Heart left ventricle (tissue), 16 donors: ENCODE results near the gene CD8B2. TPM values are rescaled to one million over a fixed set of nuclear protein-coding genes. Genes with fewer than 3 reads are reported as not detected.
"Not testable (repeated sequence)": the region's sequence is repeated elsewhere in the genome, so short reads cannot be mapped to it uniquely, and the experiment has no call there.

Experiments
- ATAC-seq, 4 donors: fragments of 200-7000 bp; cut with Tn5 transposase; one replicate each; pipeline ENCODE4 v1.9.1; 2020 to 2022; ENCODE audit warnings: moderate library complexity in 4 of 4, mild to moderate bottlenecking in 3 of 4, moderate number of reproducible peaks in 1 of 4
- DNase-seq, 5 donors: peaks; one replicate each; pipeline ENCODE4 v3.0.0-alpha.2; 2020
- H3K27ac ChIP-seq, 12 donors: fragments of 200-600 bp; sonication (generic) in 4 of 12; one replicate each; pipeline versions ENCODE4 v1.5.0 to v1.8.0; 2016 to 2022; ENCODE audit warnings: mild to moderate bottlenecking in 2 of 12
- H3K27me3 ChIP-seq, 9 donors: fragments of 200-600 bp; sonication (generic) in 2 of 9; one replicate each; pipeline versions ENCODE4 v1.5.1 to v1.8.0; 2016 to 2022; ENCODE audit warnings: mild to moderate bottlenecking in 3 of 9
- H3K36me3 ChIP-seq, 9 donors: fragments of 200-600 bp; sonication (generic) in 2 of 9; one replicate each; pipeline versions ENCODE4 v1.5.0 to v1.8.0; 2018 to 2022; ENCODE audit warnings: mild to moderate bottlenecking in 2 of 9
- H3K4me1 ChIP-seq, 12 donors: fragments of 200-600 bp; sonication (generic) in 4 of 12; one replicate each; pipeline versions ENCODE4 v1.5.0 to v1.8.0; 2016 to 2022; ENCODE audit warnings: mild to moderate bottlenecking in 3 of 12
- H3K4me3 ChIP-seq, 12 donors: fragments of 200-600 bp; sonication (generic) in 4 of 12; one replicate each; pipeline versions ENCODE4 v1.5.0 to v1.8.0; 2017 to 2022; ENCODE audit warnings: mild to moderate bottlenecking in 9 of 12, moderate library complexity in 4 of 12
- H3K9me3 ChIP-seq, 12 donors: fragments of 200-600 bp; sonication (generic) in 4 of 12; one replicate each; pipeline versions ENCODE4 v1.5.0 to v1.8.0; 2016 to 2022; ENCODE audit warnings: mild to moderate bottlenecking in 1 of 12
- WGBS, 4 donors: extraction: QIAGEN DNeasy Blood & Tissue Kit in 2 of 4; methylation state at CpG; one replicate each; pipeline versions ENCODE4 v1.1.5 to v1.1.7; 2013 to 2018; 5-methylcytosine and 5-hydroxymethylcytosine counted together
- intact Hi-C, 10 donors: fragments of 100-400 bp; cut with DNase I; formaldehyde crosslinking; loops; one replicate each; pipeline versions ENCODE4 v1.11.1 to v1.14.2; 2022
- long read RNA-seq, 3 donors: library from polyadenylated mRNA; unstranded; transcript quantifications; one replicate each; pipeline ENCODE4 v2.0.0, GENCODE V29; 2020 to 2021
- polyA plus RNA-seq, 2 donors: library from polyadenylated mRNA; stranded (reverse); fragments of 200-250 nt; gene quantifications; one replicate each; pipeline ENCODE4 v1.2.3, GENCODE V29; 2013
- total RNA-seq, 9 donors: library from RNA; depleted of rRNA in 2 of 9; stranded (reverse); fragments of >200 nt in 2 of 9; fragmentation: NEBNext Ultra II Directional in 3 of 9; extraction: Animal tissue kit (Norgen Biotek cat#: 25700) in 3 of 9; gene quantifications; one replicate each; pipeline versions ENCODE4 v1.1.0 to v1.2.4, GENCODE V29; 2016 to 2023
- TF ChIP-seq, protein P1 (sequence below), 12 donors: fragments of 200-600 bp; sonication (generic) in 4 of 12; IDR thresholded peaks; one replicate each; pipeline versions ENCODE4 v1.5.0 to v1.8.0; 2018 to 2022; ENCODE audit warnings: antibody characterized with exemption in 12 of 12, mild to moderate bottlenecking in 5 of 12
- donor health status: ischemic (EF 13 %, LVEDD 7.1; RV severe dilation, severe dysfunction).
- donor health status: healthy with polysubstance abuse.
- donor health status: DM: no; HTN: yes; CAD: no.
- donor health status: DM: no; HTN: no; CAD: no.
- donor health status: ischemic (EF 25% LVEDD 6.9; RV normal size, moderate dysfunction).
- donor health status: ischemic (EF 25% LVEDD 5.7; RV mildly dilated, moderate dysfunction).
- donor health status: healthy.
- donor health status: DM: yes; HTN: yes; CAD: no.
- donor health status: ischemic (EF 35%, LVEDD 5.7; RV mildly dilated, moderate dysfunction).
- donor health status: nonischemic (EF 11% LVEDD 7.7; RV severe dilation, severe dysfunction).
- donor health status: DM: yes; HTN: yes; CAD: no.
- donor health status: PGD.
- donor health status: ischemic (EF 29% LVEDD 5.4; RV normal size, mild dysfunction).
- donor health status: nonischemic (EF 23%, LVEDD 6.1; RV moderate dilation, normal function).

Gene CD8B2
- total RNA-seq (under 1 TPM in 1 of 9 donors, not detected in 8; 0.21 TPM), polyA plus RNA-seq (not detected)
- long read RNA-seq, donor 1: 0 reads
- long read RNA-seq, donor 2: 0 reads
- long read RNA-seq, donor 3: 0 reads

DNA sequence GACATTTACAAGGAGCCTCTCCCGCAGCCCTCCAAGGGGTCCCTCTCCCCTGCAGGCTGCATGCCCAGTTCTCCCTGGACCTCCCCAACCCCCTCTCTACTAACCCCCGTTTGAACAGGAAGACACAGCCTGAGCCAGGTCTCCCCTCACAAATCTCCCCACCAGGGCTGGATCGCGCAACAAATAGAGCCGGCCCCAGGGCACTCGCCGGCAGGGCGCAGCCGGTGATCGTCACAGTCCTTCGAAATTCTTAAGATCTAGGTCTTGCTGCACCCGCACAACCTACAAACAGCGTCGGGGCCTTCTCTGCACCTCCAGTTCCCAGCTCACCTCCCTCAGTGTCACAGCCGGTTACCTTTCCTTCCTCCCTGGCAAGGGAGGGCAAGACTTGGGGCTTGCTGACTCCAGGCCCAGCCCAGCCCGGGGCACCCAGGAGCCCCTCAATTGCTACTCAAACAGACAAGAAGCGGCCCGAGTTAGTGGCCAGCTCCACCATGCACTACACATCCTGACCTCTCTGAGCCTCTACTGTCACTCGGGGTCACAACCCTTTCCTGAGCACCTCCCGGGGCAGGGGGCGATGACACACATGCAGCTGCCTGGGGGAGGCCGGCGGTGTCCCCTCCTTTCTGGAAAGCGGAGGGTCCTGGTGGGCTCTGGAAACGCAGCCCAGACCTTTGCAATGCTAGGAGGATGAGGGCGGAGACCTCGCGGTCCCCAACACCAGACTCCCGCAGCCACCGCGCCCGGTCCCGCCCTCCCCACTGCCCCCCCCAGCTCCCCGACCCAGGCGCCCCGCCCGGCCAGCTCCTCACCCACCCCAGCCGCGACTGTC, at the start of gene CD8B2:
Gene CD8B2 (plus strand): TSS at position 814 of the 835 bp plus-strand sequence. CDS start 63 bp downstream, outside the sequence.
- ATAC-seq: not testable (repeated sequence)

DNA sequence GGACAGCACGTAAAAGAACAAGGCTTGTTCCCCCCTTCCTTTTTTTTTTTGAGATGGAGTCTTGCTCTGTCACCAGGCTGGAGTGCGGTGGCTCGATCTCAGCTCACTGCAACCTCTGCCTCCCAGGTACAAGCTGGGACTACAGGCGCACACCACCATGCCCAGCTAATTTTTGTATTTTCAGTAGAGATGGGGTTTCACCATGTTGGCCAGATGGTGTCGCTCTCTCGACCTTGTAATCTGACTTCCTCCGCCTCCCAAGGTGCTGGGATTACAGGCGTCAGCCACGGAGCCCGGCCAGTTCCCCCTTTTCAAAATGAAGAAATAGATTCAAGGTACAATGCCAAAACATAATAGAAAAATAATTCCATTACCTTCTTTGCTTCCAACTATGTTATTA, 25.3 kb upstream of the CD8B2 start:
- not testable (repeated sequence) for H3K27ac ChIP-seq, H3K27me3 ChIP-seq, DNase-seq, H3K4me1 ChIP-seq, H3K9me3 ChIP-seq, ATAC-seq, H3K4me3 ChIP-seq, H3K36me3 ChIP-seq
- intact Hi-C loops: loop anchor here in 1 of 10 donors (10.0 kb wide), 1 partner anchor 357 kb away; no protein-coding TSS in a partner anchor
- WGBS, 4 donors: 50 to 80% (median 66%) methylated on average over 4 to 10 of the region's 10 CpGs

More for the DNA sequence above, at the start of gene CD8B2:
- DNase-seq, H3K27ac ChIP-seq, intact Hi-C loops, H3K9me3 ChIP-seq, H3K36me3 ChIP-seq, H3K4me3 ChIP-seq, H3K4me1 ChIP-seq: not testable (repeated sequence)
- peaks cover 0 to 16% (median 6%) of the 10 kb centered on the region in 9 donors for H3K27me3 ChIP-seq
- 10 to 13% (median 11%) methylated on average over 9 to 33 of the region's 39 CpGs; no CpG with 5 or more reads in 1 of the 4 donors for WGBS, 4 donors

DNA sequence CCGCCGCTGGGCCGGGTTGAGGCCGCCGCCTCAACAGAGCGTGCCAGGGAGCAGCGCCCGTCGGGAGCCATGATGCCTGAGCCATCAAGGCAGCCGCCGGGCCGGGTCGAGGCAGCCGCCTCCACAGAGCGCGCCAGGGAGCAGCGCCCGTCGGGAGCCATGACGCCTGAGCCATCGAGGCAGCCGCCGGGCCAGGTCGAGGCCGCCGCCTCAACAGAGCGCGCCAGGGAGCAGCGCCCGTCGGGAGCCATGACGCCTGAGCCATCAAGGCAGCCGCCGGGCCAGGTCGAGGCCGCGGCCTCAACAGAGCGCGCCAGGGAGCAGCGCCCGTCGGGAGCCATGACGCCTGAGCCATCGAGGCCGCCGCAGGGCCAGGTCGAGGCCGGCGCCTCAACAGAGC, 19.6 kb upstream of the CD8B2 start:
- not testable (repeated sequence) for DNase-seq, H3K27me3 ChIP-seq, ATAC-seq, H3K4me3 ChIP-seq, H3K27ac ChIP-seq, H3K9me3 ChIP-seq, H3K36me3 ChIP-seq, H3K4me1 ChIP-seq
- intact Hi-C loops: loop anchor here in 1 of 10 donors (10.0 kb wide), 1 partner anchor 363 kb away; no protein-coding TSS in a partner anchor
- WGBS, 4 donors: 94 to 97% (median 95%) methylated on average over 43 to 49 of the region's 49 CpGs

DNA sequence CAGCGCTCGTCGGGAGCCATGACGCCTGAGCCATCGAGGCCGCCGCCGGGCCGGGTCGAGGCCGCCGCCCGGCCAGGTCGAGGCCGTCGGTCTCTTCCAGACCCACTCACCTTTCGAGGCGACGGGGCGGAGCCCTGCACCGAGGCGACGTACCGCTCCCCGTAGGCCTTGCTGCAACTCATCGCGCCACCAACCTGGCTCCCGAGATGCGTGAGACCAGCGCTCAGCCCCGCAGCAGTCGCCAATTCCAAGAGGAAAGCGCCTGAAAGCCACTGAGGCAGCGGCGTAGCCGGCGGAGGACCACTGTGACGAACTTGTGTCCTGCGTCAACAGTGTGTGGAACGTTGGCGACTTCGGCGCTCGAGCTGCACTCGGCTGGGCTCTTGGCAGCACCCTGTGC, 19.1 kb upstream of the CD8B2 start, which contains the start of gene RGPD3:
Gene RGPD3 (minus strand): TSS at position 307 of the 400 bp plus-strand sequence. CDS start 125 bp downstream, at position 182.
- H3K4me3 ChIP-seq, H3K27ac ChIP-seq, H3K36me3 ChIP-seq, H3K4me1 ChIP-seq, ATAC-seq, H3K27me3 ChIP-seq, H3K9me3 ChIP-seq, DNase-seq: not testable (repeated sequence)
- intact Hi-C loops: loop anchor here in 1 of 10 donors (10.0 kb wide), 1 partner anchor 363 kb away; no protein-coding TSS in a partner anchor
- WGBS, 4 donors: 91 to 98% (median 96%) methylated on average over 31 to 45 of the region's 45 CpGs

DNA sequence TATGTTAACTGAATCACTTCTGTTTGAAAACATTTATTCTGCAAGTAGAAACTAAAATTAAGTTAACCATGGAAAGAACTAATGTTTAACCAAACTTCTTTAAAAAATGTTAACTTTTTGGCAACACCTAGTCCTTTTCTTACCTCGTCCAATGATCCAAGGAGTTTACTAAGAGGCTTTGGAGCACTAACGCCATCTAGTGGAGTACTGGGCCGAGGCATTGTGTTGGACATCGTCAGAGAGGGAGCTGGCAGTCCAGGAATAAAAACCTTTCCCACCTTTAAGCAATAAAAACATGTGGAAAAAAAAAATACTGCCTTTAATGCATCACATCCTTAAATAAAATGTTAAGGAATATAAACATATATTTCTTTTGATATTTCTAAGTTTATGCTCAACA, 16.5 kb upstream of the CD8B2 start:
- H3K4me3 ChIP-seq, H3K27ac ChIP-seq, H3K4me1 ChIP-seq, H3K27me3 ChIP-seq, H3K36me3 ChIP-seq, H3K9me3 ChIP-seq: not testable (repeated sequence)
- peak in 2 of 4 donors; percentile 41 to 74 for ATAC-seq
- intact Hi-C loops: loop anchor here in 1 of 10 donors (10.0 kb wide), 1 partner anchor 366 kb away; no protein-coding TSS in a partner anchor
- DNase-seq: peak in 3 of 5 donors; percentile 25 to 51 (median 37)
- TF ChIP-seq, protein P1, sequence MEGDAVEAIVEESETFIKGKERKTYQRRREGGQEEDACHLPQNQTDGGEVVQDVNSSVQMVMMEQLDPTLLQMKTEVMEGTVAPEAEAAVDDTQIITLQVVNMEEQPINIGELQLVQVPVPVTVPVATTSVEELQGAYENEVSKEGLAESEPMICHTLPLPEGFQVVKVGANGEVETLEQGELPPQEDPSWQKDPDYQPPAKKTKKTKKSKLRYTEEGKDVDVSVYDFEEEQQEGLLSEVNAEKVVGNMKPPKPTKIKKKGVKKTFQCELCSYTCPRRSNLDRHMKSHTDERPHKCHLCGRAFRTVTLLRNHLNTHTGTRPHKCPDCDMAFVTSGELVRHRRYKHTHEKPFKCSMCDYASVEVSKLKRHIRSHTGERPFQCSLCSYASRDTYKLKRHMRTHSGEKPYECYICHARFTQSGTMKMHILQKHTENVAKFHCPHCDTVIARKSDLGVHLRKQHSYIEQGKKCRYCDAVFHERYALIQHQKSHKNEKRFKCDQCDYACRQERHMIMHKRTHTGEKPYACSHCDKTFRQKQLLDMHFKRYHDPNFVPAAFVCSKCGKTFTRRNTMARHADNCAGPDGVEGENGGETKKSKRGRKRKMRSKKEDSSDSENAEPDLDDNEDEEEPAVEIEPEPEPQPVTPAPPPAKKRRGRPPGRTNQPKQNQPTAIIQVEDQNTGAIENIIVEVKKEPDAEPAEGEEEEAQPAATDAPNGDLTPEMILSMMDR (IDR thresholded peaks at IDR 0.05): peak; percentile 20 to 52 (median 38)
- WGBS, 4 donors: 0 to 2% (median 1%) methylated on average over 4 of the region's 4 CpGs

DNA sequence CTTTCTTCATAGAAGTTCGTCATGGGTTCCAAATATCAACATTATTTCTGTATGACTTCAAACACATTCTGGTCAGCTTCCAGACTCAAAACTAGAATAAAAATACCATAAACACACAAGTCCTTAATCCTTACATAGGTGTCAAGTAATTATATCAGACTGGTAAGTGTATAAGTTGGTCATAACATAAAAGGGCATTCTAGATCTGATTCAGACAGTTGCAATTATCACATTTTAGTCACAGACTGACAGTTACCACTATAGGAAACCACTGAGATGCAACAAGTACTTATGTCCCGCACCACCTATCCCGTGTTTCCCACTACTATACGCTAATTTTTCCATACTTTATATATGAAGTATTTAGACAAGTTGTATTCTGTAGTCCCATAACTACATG, 9.5 kb upstream of the CD8B2 start:
- H3K4me1 ChIP-seq, ATAC-seq: not testable (repeated sequence)

DNA sequence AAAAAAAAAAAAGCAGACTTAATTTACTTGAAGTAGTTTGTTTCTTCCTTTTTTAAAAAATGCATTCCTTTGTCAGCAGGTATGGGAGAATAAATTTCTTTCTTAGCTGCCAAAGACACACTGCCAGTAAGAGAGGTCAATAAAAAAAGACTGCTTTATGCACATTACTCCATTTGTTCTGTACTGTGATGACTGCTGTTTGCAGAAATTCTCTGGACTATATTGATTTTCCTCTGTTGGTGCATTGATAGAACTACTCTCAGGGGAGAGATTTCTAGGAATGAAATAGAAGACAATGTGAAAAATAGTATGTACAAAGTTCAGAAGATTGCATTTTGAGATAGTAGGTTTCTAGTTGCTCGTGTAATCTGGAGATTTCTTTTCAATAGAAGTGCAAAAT, 7.6 kb upstream of the CD8B2 start:
- ATAC-seq, H3K9me3 ChIP-seq, H3K36me3 ChIP-seq, H3K27me3 ChIP-seq, H3K4me1 ChIP-seq, H3K27ac ChIP-seq, DNase-seq, H3K4me3 ChIP-seq: not testable (repeated sequence)
- 50% methylated on average over 1 of the region's 1 CpG; no CpG with 5 or more reads in 3 of the 4 donors for WGBS, 4 donors
- intact Hi-C loops: loop anchor here in 1 of 10 donors (10.0 kb wide), 1 partner anchor 375 kb away; no protein-coding TSS in a partner anchor

More for the DNA sequence above, 9.5 kb upstream of the CD8B2 start:
- H3K9me3 ChIP-seq, DNase-seq, H3K27ac ChIP-seq, H3K4me3 ChIP-seq, H3K27me3 ChIP-seq, H3K36me3 ChIP-seq: not testable (repeated sequence)
- WGBS, 4 donors: 79 to 91% (median 81%) methylated on average over 1 to 3 of the region's 4 CpGs
- intact Hi-C loops: loop anchor here in 1 of 10 donors (10.0 kb wide), 1 partner anchor 373 kb away; no protein-coding TSS in a partner anchor

DNA sequence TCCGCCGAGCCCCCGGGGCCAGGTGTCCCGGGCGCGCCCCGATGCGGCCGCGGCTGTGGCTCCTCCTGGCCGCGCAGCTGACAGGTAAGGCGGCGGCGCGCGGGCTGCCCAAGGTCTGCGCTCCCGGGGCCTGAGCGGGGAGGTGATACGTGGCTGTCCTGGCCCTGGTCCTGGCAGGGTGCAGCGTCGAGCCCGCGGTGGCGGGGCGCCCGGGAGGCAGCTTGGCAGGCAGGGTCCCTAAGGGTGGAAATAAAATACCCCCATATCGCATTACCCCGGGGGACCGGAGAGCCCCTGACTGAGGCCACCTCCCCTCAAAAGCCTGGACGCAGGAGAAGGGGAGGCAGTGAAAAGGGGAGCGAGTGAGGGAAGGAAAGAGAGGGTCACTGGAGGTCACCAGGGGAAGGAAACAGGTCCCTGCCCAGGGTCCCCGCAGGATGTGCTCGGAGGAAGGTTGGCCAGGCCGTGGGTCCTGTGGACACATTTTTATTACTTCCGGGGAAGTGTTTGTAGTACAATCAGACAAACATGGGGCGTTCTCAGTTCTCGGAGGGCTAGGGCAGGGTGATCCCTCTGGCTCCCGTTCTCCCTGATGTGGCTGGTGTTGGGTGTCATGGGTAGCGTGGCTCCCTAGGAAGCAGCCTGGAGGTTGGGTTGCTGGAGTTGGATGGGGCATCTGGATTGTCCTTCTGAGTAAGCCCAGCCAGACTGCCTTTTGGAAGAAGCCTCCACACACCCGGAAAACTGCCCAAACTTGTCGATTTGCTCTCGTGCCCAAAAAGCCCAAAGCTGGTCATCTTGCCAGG, 425 bp downstream of the CD8B2 start:
- DNase-seq, H3K27ac ChIP-seq, H3K4me3 ChIP-seq, intact Hi-C loops, H3K36me3 ChIP-seq, H3K4me1 ChIP-seq, H3K9me3 ChIP-seq: not testable (repeated sequence)
- 20 to 37% (median 30%) methylated on average over 24 to 44 of the region's 44 CpGs for whole genome bisulfite sequencing, 4 donors
- peak in 1 of 4 donors; percentile 16 for ATAC-seq
- H3K27me3 ChIP-seq: peaks cover 0 to 16% (median 6%) of the 10 kb centered on the region in 9 donors

DNA sequence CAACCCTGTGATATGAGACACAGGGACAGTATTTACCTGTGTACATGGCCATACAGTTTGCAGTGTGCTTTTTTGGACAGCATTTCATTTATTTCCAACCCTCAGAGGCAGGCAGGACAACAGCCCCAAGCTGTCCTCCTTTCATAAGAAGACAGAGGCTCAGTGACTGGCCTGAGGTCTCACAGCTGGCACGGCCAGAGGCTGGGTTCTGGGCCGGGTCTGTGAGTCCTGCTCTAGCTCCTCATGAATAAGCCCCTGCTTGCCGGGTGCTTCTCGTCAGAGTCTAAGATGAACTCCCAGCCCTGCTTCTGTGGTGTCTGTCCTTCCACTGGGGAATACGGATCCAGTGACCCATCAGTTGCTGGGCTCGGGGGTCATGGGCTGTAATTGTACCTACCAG, 2.5 kb downstream of the CD8B2 start:
- peaks cover 0 to 16% (median 6%) of the 10 kb centered on the region in 9 donors for H3K27me3 ChIP-seq
- intact Hi-C loops, H3K9me3 ChIP-seq, H3K27ac ChIP-seq, H3K4me3 ChIP-seq, DNase-seq, ATAC-seq, H3K36me3 ChIP-seq, H3K4me1 ChIP-seq: not testable (repeated sequence)
- 60 to 79% (median 70%) methylated on average over 3 to 6 of the region's 6 CpGs for WGBS, 4 donors
